HepG2 (cell line): Measurements from ENCODE around the gene CASP5. TPM values are rescaled to one million over a fixed set of nuclear protein-coding genes. Genes with fewer than 3 reads are reported as not detected.

Experiments used
- FIP1L1 ChIP-seq: fragments of 200-400 bp; formaldehyde crosslinking; IDR thresholded peaks from 2 replicates; pipeline ENCODE4 v1.6.1; 2018; ENCODE audit warnings: low read depth, mild to moderate bottlenecking, low read length, moderate library complexity, borderline replicate concordance; ENCODE audit not compliant: insufficient read depth
- FOXC1 ChIP-seq: sonication (generic); formaldehyde crosslinking; IDR thresholded peaks from 2 replicates; pipeline ENCODE4 v1.8.0; 2022; ENCODE audit warnings: mild to moderate bottlenecking, missing genetic modification reagents, borderline replicate concordance
- JUNB ChIP-seq: sonication (generic); formaldehyde crosslinking; IDR thresholded peaks from 2 replicates; pipeline ENCODE4 v1.8.0; 2022; ENCODE audit warnings: missing genetic modification reagents, mild to moderate bottlenecking, borderline replicate concordance
- MAFK ChIP-seq, 2 experiments: IDR thresholded peaks in 1 of 2; conservative IDR thresholded peaks in 1 of 2; 2 replicates each; pipeline ENCODE4 v1.6.1; 2011; ENCODE audit warnings: improper control_type of control experiment in 2 of 2, low read length in 2 of 2
- MTF2 ChIP-seq: sonication (generic); formaldehyde crosslinking; IDR thresholded peaks from 2 replicates; pipeline ENCODE4 v1.5.0; 2020; ENCODE audit warnings: missing genetic modification reagents, borderline replicate concordance
- MXD3 ChIP-seq: IDR thresholded peaks from 2 replicates; pipeline ENCODE4 v1.6.1; 2016; ENCODE audit warnings: mild to moderate bottlenecking, missing biosample characterization, missing genetic modification reagents
- PHF20 ChIP-seq: sonication (generic); formaldehyde crosslinking; IDR thresholded peaks from 2 replicates; pipeline ENCODE4 v1.5.0; 2020; ENCODE audit warnings: mild to moderate bottlenecking, missing genetic modification reagents
- RARA ChIP-seq: IDR thresholded peaks from 2 replicates; pipeline ENCODE4 v1.6.1; 2016; ENCODE audit warnings: missing genetic modification reagents, missing compliant biosample characterization
- RFX3 ChIP-seq: IDR thresholded peaks from 2 replicates; pipeline ENCODE4 v1.6.1; 2016; ENCODE audit warnings: missing biosample characterization, missing genetic modification reagents
- SP140L ChIP-seq: sonication (generic); formaldehyde crosslinking; IDR thresholded peaks from 2 replicates; pipeline ENCODE4 v1.4.0; 2020; ENCODE audit warnings: missing genetic modification reagents, borderline replicate concordance
- TCF7L2 ChIP-seq: IDR thresholded peaks from 2 replicates; pipeline ENCODE4 v1.6.1; 2011; ENCODE audit warnings: mild to moderate bottlenecking, low read depth, low read length, moderate library complexity
- TMF1 ChIP-seq: sonication (generic); formaldehyde crosslinking; IDR thresholded peaks from 2 replicates; pipeline ENCODE4 v1.8.1; 2022; ENCODE audit warnings: low read depth, missing genetic modification reagents
- ZBTB7B ChIP-seq: sonication (generic); formaldehyde crosslinking; IDR thresholded peaks from 2 replicates; pipeline ENCODE4 v1.4.0; 2020; ENCODE audit warnings: missing genetic modification reagents
- ZNF251 ChIP-seq: sonication (generic); formaldehyde crosslinking; IDR thresholded peaks from 2 replicates; pipeline ENCODE4 v1.9.0; 2021; ENCODE audit warnings: mild to moderate bottlenecking, missing genetic modification reagents
- ZNF253 ChIP-seq: sonication (generic); formaldehyde crosslinking; IDR thresholded peaks from 2 replicates; pipeline ENCODE4 v1.8.0; 2022; ENCODE audit warnings: mild to moderate bottlenecking, missing genetic modification reagents, borderline replicate concordance
- ZNF318 ChIP-seq: sonication (generic); formaldehyde crosslinking; IDR thresholded peaks from 2 replicates; pipeline ENCODE4 v1.4.0; 2020; ENCODE audit warnings: mild to moderate bottlenecking, missing genetic modification reagents
- ZNF331 ChIP-seq: sonication (generic); formaldehyde crosslinking; IDR thresholded peaks from 2 replicates; pipeline ENCODE4 v1.4.0; 2020; ENCODE audit warnings: missing genetic modification reagents
- ZNF335 ChIP-seq: sonication (generic); formaldehyde crosslinking; IDR thresholded peaks from 2 replicates; pipeline ENCODE4 v1.4.0; 2020; ENCODE audit warnings: missing genetic modification reagents
- ZNF362 ChIP-seq: sonication (generic); formaldehyde crosslinking; IDR thresholded peaks from 2 replicates; pipeline ENCODE4 v1.4.0; 2020; ENCODE audit warnings: missing genetic modification reagents, mild to moderate bottlenecking, borderline replicate concordance
- ZNF44 ChIP-seq: sonication (generic); formaldehyde crosslinking; IDR thresholded peaks from 2 replicates; pipeline ENCODE4 v1.5.1; 2020; ENCODE audit warnings: mild to moderate bottlenecking, missing genetic modification reagents
- polyA plus RNA-seq, 8 experiments: library from polyadenylated mRNA; depleted of rRNA in 3 of 8; stranded (reverse) in 7 of 8; unstranded in 1 of 8; fragments of >200 nt; fragmentation: Illumina TruSeq in 4 of 8; extraction: Trizol in 4 of 8; gene quantifications; 2 replicates each; pipeline versions ENCODE4 v1.2.1 to v1.2.3, GENCODE V29; 2011 to 2016; ENCODE audit warnings: low read depth in 4 of 8, missing spikeins in 1 of 8, mixed read lengths in 1 of 8; ENCODE audit not compliant: insufficient read depth in 1 of 8
- total RNA-seq, 5 experiments: library from RNA; depleted of rRNA; stranded (reverse); fragments of >200 nt; fragmentation: Illumina TruSeq; extraction: Trizol; gene quantifications; 2 replicates each; pipeline ENCODE4 v1.2.3, GENCODE V29; 2016; ENCODE audit warnings: low read depth in 1 of 5

Gene CASP5
- total and polyA plus RNA-seq, 2 of the 13 experiments (the other 11 are each of a cell fraction or from before 2014, with no cell fraction given): not detected

GRCh38 chr11:105051559-105051958, 28.6 kb upstream of the CASP5 start (continued):
- TF ChIP-seq ZBTB7B (CRISPR knock-in tag): 0 out of 2 replicates have a peak, but pooled peaks have one; percentile 51
- TF ChIP-seq JUNB (CRISPR knock-in tag): no peak
- TF ChIP-seq FIP1L1: no peak
- TF ChIP-seq ZNF335 (CRISPR knock-in tag): no peak
- TF ChIP-seq TMF1 (CRISPR knock-in tag): no peak
- TF ChIP-seq ZNF251 (CRISPR knock-in tag): no peak
- TF ChIP-seq MAFK (conservative IDR thresholded peaks at IDR 0.05 in 1 of 2, IDR thresholded peaks at IDR 0.05 in 1 of 2; ENCODE audit: low read length in 2 of 2): no peak
- TF ChIP-seq MTF2 (CRISPR knock-in tag): no peak
- TF ChIP-seq TCF7L2: peak; percentile 49; the same call in 1 of the 2 replicates
- TF ChIP-seq RARA (CRISPR knock-in tag): 0 out of 2 replicates have a peak, but pooled peaks have one; percentile 25
- TF ChIP-seq RFX3 (CRISPR knock-in tag): no peak
- TF ChIP-seq FOXC1: no peak
- no peak for TF ChIP-seq ZNF44 (CRISPR knock-in tag)
- no peak for TF ChIP-seq PHF20 (CRISPR knock-in tag)
- no peak for TF ChIP-seq MXD3 (CRISPR knock-in tag)
- TF ChIP-seq ZNF331: peak; percentile 51; the same call in 1 of the 2 replicates
- no peak for TF ChIP-seq ZNF318 (CRISPR knock-in tag)
- TF ChIP-seq ZNF253 (CRISPR knock-in tag): no peak
- peak; percentile 78; the same call in 1 of the 2 replicates for TF ChIP-seq ZNF362 (CRISPR knock-in tag)
- TF ChIP-seq SP140L (CRISPR knock-in tag): no peak
